ENCODE measurements around the gene PIK3R5. TPM values are rescaled to one million over a fixed set of nuclear protein-coding genes. Genes with fewer than 3 reads are reported as not detected.

Gene PIK3R5
- polyA plus RNA-seq, 1 experiment: 0.02 TPM

- POLR2A ChIA-PET: no interaction called here
- Histone ChIP-seq H3K36me3 (ENCODE audit: control insufficient read depth, insufficient read depth, low read length) (no peaks in the 10 kb centered on the region), H3K4me3 (ENCODE audit: low read depth, low read length) (no peak overlapping the region), H3K27me3 (ENCODE audit: control insufficient read depth, insufficient read depth, low read length) (no peaks in the 10 kb centered on the region)
- TF ChIP-seq, protein P1, sequence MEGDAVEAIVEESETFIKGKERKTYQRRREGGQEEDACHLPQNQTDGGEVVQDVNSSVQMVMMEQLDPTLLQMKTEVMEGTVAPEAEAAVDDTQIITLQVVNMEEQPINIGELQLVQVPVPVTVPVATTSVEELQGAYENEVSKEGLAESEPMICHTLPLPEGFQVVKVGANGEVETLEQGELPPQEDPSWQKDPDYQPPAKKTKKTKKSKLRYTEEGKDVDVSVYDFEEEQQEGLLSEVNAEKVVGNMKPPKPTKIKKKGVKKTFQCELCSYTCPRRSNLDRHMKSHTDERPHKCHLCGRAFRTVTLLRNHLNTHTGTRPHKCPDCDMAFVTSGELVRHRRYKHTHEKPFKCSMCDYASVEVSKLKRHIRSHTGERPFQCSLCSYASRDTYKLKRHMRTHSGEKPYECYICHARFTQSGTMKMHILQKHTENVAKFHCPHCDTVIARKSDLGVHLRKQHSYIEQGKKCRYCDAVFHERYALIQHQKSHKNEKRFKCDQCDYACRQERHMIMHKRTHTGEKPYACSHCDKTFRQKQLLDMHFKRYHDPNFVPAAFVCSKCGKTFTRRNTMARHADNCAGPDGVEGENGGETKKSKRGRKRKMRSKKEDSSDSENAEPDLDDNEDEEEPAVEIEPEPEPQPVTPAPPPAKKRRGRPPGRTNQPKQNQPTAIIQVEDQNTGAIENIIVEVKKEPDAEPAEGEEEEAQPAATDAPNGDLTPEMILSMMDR (IDR thresholded peaks at IDR 0.05; ENCODE audit: insufficient read depth, low read depth, low read length): no peak
- CTCF ChIA-PET: no interaction called here
- DNase-seq (ENCODE audit: low read depth): no peak
Measured at GRCh38 chr17:8847891-8848290, 117.6 kb downstream of the PIK3R5 start.

DNA sequence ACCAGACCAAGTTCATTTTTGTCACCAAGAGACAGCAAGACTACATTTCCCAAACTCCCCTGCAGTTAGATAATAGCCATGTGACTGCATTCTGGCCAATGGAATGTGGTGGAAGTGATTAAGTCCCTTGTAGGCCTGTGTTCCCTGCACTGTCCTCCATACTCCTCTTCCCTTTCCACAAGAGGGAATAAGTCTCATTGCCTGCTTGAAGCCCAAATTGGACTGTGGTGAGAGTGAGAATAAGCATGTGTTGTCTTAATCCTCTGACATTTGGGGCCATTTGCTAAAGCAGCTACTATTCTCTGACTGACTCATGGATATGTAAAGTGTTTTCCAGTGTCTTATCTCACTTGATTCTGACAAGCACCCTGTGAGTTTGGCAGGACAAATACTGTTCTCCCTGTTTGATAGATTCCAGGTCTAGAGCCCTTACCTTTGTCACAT is 118.7 kb downstream of the PIK3R5 start:
- TF ChIP-seq, protein P1 (IDR thresholded peaks at IDR 0.05; ENCODE audit: insufficient read depth, low read depth, low read length): no peak
- DNase-seq (ENCODE audit: low read depth): no peak
- H3K4me3 ChIP-seq (ENCODE audit: low read depth, low read length): no peak overlapping the region
- 0 out of 2 replicates have a peak, but pooled peaks cover 1% of the 10 kb centered on the region for H3K27me3 ChIP-seq (ENCODE audit: control insufficient read depth, insufficient read depth, low read length)
- no peaks in the 10 kb centered on the region for H3K36me3 ChIP-seq (ENCODE audit: control insufficient read depth, insufficient read depth, low read length)
- POLR2A ChIA-PET: no interaction called here
- CTCF ChIA-PET: no interaction called here

- no peaks in the 10 kb centered on the region for H3K36me3 ChIP-seq (ENCODE audit: control insufficient read depth, insufficient read depth, low read length)
- DNase-seq (ENCODE audit: low read depth): no peak
- POLR2A ChIA-PET: no interaction called here
- TF ChIP-seq, protein P1 (IDR thresholded peaks at IDR 0.05; ENCODE audit: insufficient read depth, low read depth, low read length): no peak
- no peak overlapping the region for H3K4me3 ChIP-seq (ENCODE audit: low read depth, low read length)
- CTCF ChIA-PET: no interaction called here
- peaks cover 1% of the 10 kb centered on the region; the same call in 1 of the 2 replicates for H3K27me3 ChIP-seq (ENCODE audit: control insufficient read depth, insufficient read depth, low read length)
Measured at GRCh38 chr17:8844229-8845218, 121.0 kb downstream of the PIK3R5 start.

- no peak for DNase-seq (ENCODE audit: low read depth)
- CTCF ChIA-PET: no interaction called here
- Histone ChIP-seq H3K27me3 (ENCODE audit: control insufficient read depth, insufficient read depth, low read length) (peaks cover 1% of the 10 kb centered on the region; the same call in 1 of the 2 replicates), H3K4me3 (ENCODE audit: low read depth, low read length) (no peak overlapping the region), H3K36me3 (ENCODE audit: control insufficient read depth, insufficient read depth, low read length) (no peaks in the 10 kb centered on the region)
- POLR2A ChIA-PET: no interaction called here
- TF ChIP-seq, protein P1 (IDR thresholded peaks at IDR 0.05; ENCODE audit: insufficient read depth, low read depth, low read length): no peak
Measured at GRCh38 chr17:8843344-8843743, 122.2 kb downstream of the PIK3R5 start.

DNA sequence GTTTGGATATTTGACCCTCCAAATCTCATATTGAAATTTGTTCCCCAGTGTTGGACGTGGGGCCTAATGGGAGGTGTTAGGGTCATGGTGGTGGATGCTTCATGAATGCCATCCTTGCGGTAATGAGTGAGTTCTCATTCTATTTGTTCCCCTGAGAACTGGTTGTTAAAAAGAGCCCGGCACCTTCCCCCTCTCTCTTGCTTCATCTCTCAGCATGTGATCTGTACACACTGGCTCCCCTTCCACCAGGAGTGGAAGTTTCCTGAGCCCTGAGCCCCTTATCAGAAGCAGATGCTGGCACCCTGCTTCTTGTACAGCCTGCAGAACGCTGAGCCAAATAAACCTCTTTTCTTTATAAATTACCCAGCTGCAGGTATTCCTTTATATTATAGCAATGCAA is 123.7 kb downstream of the PIK3R5 start:
- CTCF ChIA-PET: no interaction called here
- POLR2A ChIA-PET: no interaction called here

More for the DNA sequence above, 123.7 kb downstream of the PIK3R5 start:
- no peaks in the 10 kb centered on the region for H3K36me3 ChIP-seq (ENCODE audit: control insufficient read depth, insufficient read depth, low read length)
- no peak overlapping the region for H3K4me3 ChIP-seq (ENCODE audit: low read depth, low read length)
- no peak for DNase-seq (ENCODE audit: low read depth)
- peaks cover 1% of the 10 kb centered on the region; the same call in 1 of the 2 replicates for H3K27me3 ChIP-seq (ENCODE audit: control insufficient read depth, insufficient read depth, low read length)
- TF ChIP-seq, protein P1 (IDR thresholded peaks at IDR 0.05; ENCODE audit: insufficient read depth, low read depth, low read length): no peak
